CD4-positive, alpha-beta T cell treated with Interleukin-15 for 4 hours (primary cell): Measurements from ENCODE around the gene PABPC1L2A.
"Not testable (repeated sequence)": the region's sequence is repeated elsewhere in the genome, so short reads cannot be mapped to it uniquely, and the experiment has no call there.

Experiments used
- DNase-seq: peaks from one replicate; pipeline ENCODE4 v3.0.0-alpha.2; 2020; ENCODE audit warnings: low spot score

PABPC1L2A gene

DNA sequence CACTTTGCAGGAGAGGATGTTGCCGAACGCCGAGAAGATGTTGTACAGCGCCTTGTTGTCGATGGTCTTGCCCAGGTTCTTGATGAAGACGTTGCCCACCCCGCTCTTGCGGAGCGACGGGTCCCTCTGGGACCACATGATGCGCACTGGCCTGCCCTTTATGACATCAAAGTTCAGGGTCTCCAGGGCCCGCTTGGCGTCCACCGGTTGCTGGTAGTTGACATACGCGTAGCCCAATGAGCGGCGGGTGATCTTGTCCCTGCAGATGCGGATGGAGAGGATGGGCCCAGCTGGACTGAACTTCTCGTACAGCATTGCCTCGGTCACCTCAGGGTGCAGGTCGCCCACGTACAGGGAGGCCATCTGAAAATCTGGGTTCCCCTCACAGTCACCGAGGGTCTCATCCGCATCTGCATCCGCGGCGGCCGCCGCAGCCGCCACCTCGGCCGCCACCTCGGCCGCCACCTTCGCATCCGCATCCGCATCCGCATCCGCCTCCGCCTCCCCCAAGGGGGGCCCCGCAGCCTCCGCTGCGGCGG is at the start of gene PABPC1L2A:
TSS of gene PABPC1L2A (minus strand) at position 489 of the 539 bp plus-strand sequence. CDS start at position 363, 126 bp downstream.
- not testable (repeated sequence) for DNase-seq

DNA sequence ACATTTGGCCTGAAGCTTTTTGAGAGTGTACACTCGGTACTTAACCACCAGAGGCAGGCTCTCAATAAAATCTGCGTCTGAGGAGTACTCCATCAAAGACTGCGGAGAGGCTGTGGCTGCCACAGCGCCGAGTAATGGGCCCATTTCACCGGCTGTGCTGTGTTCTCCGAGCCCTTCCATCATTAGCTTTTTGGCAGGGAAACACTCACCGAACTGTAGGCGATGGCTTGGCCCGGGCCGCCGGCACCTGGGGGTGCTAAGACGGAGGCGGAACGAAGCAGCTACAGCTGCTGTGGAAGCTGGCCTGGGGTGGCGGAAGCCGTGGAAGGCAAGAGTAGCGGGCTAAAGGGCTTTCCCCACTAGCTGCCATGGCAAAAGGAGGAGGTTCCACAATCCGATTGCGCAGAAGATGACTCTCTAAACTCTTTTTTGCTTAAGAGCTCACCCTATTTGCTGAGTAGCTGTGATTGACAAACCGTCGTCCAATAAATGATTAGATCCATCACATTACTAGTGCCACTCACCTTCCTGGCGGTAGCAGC is 48.5 kb upstream of the PABPC1L2A start:
- DNase-seq, result peak; percentile 0

DNA sequence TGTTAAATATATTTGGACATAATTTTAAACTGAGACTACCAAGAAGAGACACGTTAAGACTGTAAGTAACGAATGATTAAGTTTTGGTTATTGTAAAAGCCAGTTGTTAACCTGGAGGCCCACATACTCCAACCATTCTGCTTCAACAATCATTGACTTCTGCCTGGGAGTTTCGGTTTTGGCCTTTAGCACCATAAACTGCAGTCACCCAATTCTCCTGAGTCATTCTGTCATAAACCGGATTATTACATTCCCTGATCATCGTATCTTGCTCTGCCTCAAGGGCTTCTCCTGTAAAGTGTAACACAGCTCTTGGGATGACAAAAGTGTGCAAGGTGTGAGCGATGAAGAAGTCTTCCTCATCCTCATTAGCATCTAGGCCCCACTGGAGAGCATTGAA is 46.9 kb upstream of the PABPC1L2A start:
- no peak for DNase-seq

DNA sequence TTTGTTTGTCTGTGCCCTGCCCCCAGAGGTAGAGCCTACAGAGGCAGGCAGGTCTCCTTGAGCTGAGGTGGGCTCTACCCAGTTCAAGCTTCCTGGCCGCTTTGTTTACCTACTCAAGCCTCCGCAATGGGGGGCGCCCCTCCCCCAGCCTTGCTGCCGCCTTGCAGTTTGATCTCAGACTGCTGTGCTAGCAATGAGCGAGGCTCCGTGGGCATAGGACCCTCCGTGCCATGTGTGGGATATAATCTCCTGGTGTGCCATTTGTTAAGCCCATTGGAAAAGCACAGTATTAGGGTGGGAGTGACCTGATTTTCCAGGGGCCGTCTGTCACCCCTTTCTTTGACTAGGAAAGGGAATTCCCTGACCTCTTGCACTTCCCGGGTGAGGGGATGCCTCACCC is 20.2 kb upstream of the PABPC1L2A start:
- DNase-seq, result not testable (repeated sequence)

DNA sequence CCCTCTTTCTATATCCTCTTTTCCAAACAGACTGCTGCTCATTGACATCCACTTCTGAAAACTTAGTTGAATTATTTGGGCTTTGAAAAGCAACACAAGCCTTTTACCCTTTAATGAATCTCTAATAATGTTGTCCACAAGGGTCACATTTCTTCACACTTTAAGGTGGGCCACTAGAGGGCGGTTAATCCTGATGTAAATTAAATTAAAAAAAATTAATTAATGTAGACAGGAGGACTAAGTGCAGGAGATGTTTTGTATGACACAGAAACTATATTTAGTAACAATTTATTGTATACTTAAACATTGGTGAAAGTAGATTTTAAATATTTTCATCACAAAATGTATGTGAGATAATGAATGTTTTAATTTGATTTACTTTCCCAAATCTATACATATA is 7.5 kb upstream of the PABPC1L2A start:
- not testable (repeated sequence) for DNase-seq

DNA sequence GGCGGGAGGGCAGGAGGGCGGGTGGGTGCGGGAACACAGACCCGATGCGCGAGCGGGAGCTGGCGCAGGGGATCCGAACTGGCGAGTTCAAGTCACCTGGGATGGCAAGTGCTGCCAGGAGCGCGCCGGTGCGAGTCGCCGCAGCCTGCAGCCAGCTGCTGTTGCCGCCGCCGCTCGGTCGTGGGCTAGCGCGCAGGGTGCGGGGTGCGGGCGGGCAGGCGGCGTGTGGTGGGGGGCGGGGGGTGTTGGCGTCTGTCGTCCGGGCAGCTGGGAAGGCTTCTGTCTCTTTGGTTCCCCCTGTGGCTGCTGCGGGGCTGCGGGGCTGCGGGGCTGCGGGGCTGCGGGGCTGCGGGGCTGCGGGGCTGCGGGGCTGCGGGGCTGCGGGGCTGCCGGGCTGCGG is 572 bp upstream of the PABPC1L2A start:
- not testable (repeated sequence) for DNase-seq

DNA sequence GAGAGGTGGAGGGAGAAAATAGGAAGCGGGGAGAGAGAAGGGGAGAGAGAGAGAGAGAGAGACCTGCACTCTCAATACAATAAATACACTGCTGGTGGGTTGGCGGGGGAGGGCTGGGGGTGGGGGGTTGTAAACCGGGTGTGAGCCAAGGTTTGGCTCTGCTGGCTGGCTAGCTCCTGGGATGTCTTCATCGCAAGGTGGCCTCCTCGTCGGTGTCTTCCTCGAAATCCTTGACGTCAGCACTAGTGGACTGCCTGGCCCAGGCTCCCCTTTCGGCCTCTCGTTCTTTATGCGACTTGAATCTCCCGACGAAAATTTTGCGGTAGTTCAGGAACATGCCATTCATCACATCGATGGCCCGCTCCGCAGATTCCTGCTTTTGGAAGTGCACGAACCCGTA is 715 bp downstream of the PABPC1L2A start:
- not testable (repeated sequence) for DNase-seq

DNA sequence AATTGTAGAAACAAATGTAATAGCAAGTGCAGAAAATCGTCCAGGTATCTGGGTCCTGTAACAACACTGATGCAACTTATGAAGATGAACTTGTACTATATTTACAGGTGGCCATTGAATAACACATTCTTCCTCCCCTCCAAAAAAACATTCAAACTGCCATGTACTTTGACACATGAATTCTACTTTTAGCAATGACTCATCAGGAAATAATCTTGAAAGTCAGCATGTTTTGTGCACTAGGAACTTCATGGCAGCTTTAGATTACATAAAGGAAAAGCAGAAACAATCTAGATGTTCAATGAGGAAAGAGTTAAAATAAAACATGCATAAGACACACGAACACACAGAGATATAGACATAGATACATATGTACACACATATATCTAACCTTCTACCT is 2.5 kb downstream of the PABPC1L2A start:
- DNase-seq, result no peak

DNA sequence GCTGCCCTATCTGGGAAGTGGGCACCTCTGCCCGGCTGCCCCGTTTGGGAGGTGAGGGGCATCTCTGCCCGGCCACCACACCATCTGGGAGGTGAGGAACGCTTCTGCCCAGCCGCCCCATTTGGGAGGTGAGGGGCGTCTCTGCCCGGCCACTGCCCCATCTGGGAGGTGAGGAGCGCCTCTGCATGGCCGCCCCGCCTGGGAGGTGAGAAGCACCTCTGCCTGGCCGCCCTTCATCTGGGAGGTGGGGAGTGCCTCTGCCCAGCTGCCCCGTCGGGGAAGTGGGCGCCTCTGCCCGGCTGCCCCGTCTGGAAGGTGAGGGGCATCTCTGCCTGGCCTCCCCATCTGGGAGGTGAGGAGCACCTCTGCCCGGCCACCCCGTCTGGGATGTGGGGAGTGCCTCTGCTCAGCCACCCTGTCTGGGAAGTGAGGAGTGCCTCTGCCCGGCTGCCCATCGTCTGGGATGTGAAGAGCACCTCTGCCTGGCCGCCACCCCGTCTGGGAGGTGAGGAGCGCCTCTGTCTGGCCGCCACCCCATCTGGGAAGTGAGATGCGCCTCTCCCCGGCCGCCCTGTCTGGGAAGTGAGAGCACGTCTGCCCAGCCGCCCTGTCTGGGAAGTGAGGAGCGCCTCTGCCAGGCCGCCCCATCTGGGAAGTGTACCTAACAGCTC is 9.8 kb downstream of the PABPC1L2A start:
- no peak for DNase-seq

DNA sequence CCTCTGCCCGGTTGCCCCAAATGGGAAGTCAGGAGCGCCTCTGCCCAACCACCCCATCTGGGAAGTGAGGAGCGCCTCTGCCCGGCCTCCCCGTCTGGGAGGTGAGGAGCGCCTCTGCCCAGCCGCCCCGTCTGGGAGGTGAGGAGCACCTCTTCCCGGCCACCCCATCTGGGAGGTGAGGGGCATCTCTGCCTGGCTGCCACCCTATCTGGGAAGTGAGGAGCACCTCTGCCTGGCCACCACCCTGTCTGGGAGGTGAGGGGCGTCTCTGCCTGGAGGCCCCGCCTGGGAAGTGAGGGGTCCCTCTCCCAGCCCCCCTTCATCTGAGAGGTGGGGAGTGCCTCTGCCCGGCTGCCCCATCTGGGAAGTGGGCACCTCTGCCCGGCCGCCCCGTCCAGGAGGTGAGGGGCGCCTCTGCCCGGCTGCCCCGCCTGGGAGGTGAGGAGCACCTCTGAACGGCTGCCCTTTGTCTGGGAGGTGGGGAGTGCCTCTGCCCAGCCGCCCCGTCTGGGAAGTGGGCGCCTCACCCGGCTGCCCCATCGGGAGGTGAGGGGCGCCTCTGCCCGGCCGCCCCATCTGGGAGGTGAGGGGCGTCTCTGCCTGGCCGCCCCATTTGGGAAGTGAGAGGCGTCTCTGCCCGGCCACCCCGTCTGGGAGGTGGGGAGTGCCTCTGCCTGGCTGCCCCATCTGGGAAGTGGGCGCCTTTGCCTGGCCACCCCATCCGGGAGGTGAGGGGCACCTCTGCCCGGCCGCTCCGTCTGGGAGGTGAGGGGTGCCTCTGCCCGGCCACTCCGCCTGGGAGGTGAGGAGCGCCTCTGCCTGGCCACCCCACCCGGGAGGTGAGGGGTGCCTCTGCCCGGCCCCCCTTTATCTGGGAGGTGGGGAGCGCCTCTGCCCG is 10.6 kb downstream of the PABPC1L2A start:
- no peak for DNase-seq

DNA sequence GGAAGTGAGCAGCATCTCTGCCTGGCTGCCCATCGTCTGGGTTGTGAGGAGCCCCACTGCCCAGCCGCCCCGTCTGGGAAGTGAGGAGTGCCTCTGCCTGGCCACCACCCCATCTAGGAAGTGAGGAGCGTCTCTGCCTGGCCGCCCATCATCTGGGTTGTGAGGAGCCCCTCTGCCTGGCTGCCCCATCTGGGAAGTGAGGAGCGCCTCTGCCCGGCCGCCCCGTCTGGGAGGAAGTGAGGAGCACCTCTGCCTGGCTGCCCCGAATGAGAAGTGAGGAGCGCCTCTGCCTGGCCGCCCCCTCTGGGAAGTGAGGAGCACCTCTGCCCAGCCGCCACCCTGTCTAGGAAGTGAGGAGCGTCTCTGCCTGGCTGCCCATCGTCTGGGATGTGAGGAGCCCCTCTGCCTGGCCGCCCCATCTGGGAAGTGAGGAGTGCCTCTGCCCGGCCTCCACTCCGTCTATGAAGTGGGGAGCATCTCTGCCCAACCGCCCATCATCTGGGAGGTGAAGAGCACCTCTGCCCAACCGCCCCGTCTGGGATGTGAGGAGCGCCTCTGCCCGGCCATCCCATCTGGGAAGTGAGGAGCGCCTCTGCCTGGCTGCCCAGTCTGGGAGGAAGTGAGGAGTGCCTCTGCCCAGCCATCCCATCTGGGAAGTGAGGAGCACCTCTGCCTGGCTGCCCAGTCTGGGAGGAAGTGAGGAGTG is 11.4 kb downstream of the PABPC1L2A start:
- DNase-seq, result not testable (repeated sequence)

DNA sequence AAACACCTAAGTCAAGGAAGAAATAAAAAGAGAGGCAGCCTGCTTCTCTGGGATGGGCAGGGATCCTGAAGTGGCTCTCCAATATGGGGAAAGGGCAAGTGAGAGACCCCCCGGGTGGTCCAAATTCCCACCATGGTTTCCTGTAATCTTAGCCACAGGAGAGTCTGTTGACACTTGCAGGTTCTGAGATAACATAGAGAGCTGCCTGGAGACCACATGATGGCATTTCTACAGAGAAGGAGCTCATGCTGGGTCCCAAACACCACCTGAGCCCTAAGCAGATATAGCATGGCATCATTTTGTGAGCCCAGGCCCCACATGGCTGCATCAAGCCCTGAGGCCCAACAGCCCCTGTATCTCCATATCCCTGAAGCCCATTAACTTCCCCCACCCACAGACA is 50.4 kb downstream of the PABPC1L2A start:
- no peak for DNase-seq
